Hematopoietic multipotent progenitor cell (in vitro differentiated cells): ENCODE results near the gene KLK8. TPM values are rescaled to one million over a fixed set of nuclear protein-coding genes. Genes with fewer than 3 reads are reported as not detected.

Source experiments
- DNase-seq, 3 donors: peaks; one replicate each; pipeline ENCODE4 v3.0.0-alpha.2; 2011 to 2015; ENCODE audit warnings: low read depth in 2 of 3, low spot score in 2 of 3
- total RNA-seq: library from RNA; depleted of rRNA; stranded (reverse); fragments of >200 nt; gene quantifications from one replicate; pipeline ENCODE4 v1.2.3, GENCODE V29; 2012

KLK8 gene
- total RNA-seq, 1 donor, result not detected

- peak in 1 of 3 donors; percentile 36 for DNase-seq
These were observed 17.5 kb upstream of the KLK8 start for GRCh38 chr19:51018745-51019543.

- DNase-seq, result peak in 2 of 3 donors; percentile 58 to 63
These were observed 15.6 kb upstream of the KLK8 start for GRCh38 chr19:51016798-51017683.

GRCh38 chr19:51015691-51016267 is 14.4 kb upstream of the KLK8 start:
- no peak for DNase-seq

- DNase-seq, result no peak
These were observed 12.8 kb upstream of the KLK8 start for GRCh38 chr19:51014242-51014641.

GRCh38 chr19:51012661-51013190 is 11.3 kb upstream of the KLK8 start:
- DNase-seq, result no peak

GRCh38 chr19:51010066-51010795 is 8.8 kb upstream of the KLK8 start:
- no peak for DNase-seq

- no peak for DNase-seq
These were observed 7.9 kb upstream of the KLK8 start for GRCh38 chr19:51009061-51009891.

- DNase-seq, result no peak
These were observed 6.1 kb upstream of the KLK8 start for GRCh38 chr19:51007488-51007887.

GRCh38 chr19:51006406-51006805 is 5.0 kb upstream of the KLK8 start:
- DNase-seq, result no peak

- no peak for DNase-seq
These were observed 3.8 kb upstream of the KLK8 start for GRCh38 chr19:51005248-51005647.

- DNase-seq, result no peak
These were observed 1.9 kb upstream of the KLK8 start for GRCh38 chr19:51003316-51003715.

- DNase-seq, result peak in 1 of 3 donors; percentile 21
These were observed 1.3 kb upstream of the KLK8 start for GRCh38 chr19:51002542-51003311.

GRCh38 chr19:51002089-51002532 is 707 bp upstream of the KLK8 start:
- DNase-seq, result no peak

- no peak for DNase-seq
These were observed 423 bp downstream of the KLK8 start for GRCh38 chr19:51000981-51001380.

- DNase-seq, result no peak
These were observed 978 bp downstream of the KLK8 start for GRCh38 chr19:51000426-51000825.

GRCh38 chr19:50998686-50999085 is 2.7 kb downstream of the KLK8 start:
- DNase-seq, result no peak

GRCh38 chr19:50998061-50998460 is 3.3 kb downstream of the KLK8 start:
- DNase-seq, result no peak

- DNase-seq, result no peak
These were observed 7.3 kb downstream of the KLK8 start for GRCh38 chr19:50994129-50994528.

- no peak for DNase-seq
These were observed 8.8 kb downstream of the KLK8 start for GRCh38 chr19:50992666-50993035.
